Astrocyte of the spinal cord (primary cell): ENCODE results near the gene ERC2.

Experiments used
- DNase-seq: peaks from one replicate; pipeline ENCODE4 v3.0.0; 2011; ENCODE audit warnings: low read depth, low spot score
- H3K4me3 ChIP-seq: 2 replicates; pipeline ENCODE4 v1.5.1; 2011; ENCODE audit warnings: low read depth, mild to moderate bottlenecking, low read length, moderate library complexity
- CTCF ChIP-seq: IDR thresholded peaks from 2 replicates; pipeline ENCODE4 v1.5.1; 2012; ENCODE audit warnings: low read depth, mild to moderate bottlenecking, low read length, inconsistent platforms
- in situ Hi-C: cut with HindIII; loops from 2 replicates; pipeline ENCODE4 v1.10.0; 2017; ENCODE audit warnings: low sequenced_read_pairs

ERC2 gene

GRCh38 chr3:55639896-55640765 is 828.1 kb downstream of the ERC2 start:
- in situ Hi-C loops = no loop called here
- H3K4me3 ChIP-seq = no peak overlapping the region

GRCh38 chr3:55639143-55639542 is 829.1 kb downstream of the ERC2 start:
- DNase-seq = no peak
- H3K4me3 ChIP-seq = no peak overlapping the region
- no peak for TF ChIP-seq CTCF
- in situ Hi-C loops = no loop called here

More at GRCh38 chr3:55639896-55640765, 828.1 kb downstream of the ERC2 start:
- no peak for DNase-seq
- TF ChIP-seq CTCF = no peak

- in situ Hi-C loops = no loop called here
- TF ChIP-seq CTCF = no peak
These were observed 830.2 kb downstream of the ERC2 start for GRCh38 chr3:55637906-55638638.

GRCh38 chr3:55636300-55637195 is 831.7 kb downstream of the ERC2 start:
- no peak for DNase-seq
- no peak overlapping the region for H3K4me3 ChIP-seq
- in situ Hi-C loops = no loop called here
- no peak for TF ChIP-seq CTCF

More at GRCh38 chr3:55637906-55638638, 830.2 kb downstream of the ERC2 start:
- no peak overlapping the region for H3K4me3 ChIP-seq
- DNase-seq = no peak

- no peak overlapping the region for H3K4me3 ChIP-seq
- TF ChIP-seq CTCF = no peak
- no peak for DNase-seq
- in situ Hi-C loops = no loop called here
These were observed 833.9 kb downstream of the ERC2 start for GRCh38 chr3:55634345-55634744.

GRCh38 chr3:55633333-55633732 is 834.9 kb downstream of the ERC2 start:
- no peak overlapping the region for H3K4me3 ChIP-seq
- DNase-seq = no peak
- TF ChIP-seq CTCF = no peak
- in situ Hi-C loops = no loop called here
